DOHH2 (cell line): ENCODE results near the gene RGS3.

Experiments used
- H3F3A ChIP-seq: fragments of 200-600 bp; sonication (generic), shearing (Covaris generic); 2 replicates; pipeline ENCODE4 v1.6.0; 2016; ENCODE audit warnings: antibody characterized with exemption, mild to moderate bottlenecking; ENCODE audit not compliant: control insufficient read depth, insufficient read depth
- H3K27ac ChIP-seq: fragments of 200-600 bp; sonication (generic); 2 replicates; pipeline ENCODE4 v1.5.1; 2014; ENCODE audit warnings: low read depth, mild to moderate bottlenecking, low read length, moderate library complexity
- H3K27me3 ChIP-seq: fragments of 200-600 bp; sonication (generic); 2 replicates; pipeline ENCODE4 v1.6.1; 2014; ENCODE audit warnings: mild to moderate bottlenecking, low read length, mixed read lengths; ENCODE audit not compliant: control insufficient read depth
- H3K36me3 ChIP-seq: fragments of 200-600 bp; sonication (generic); 2 replicates; pipeline ENCODE4 v1.6.1; 2014; ENCODE audit warnings: mild to moderate bottlenecking, low read length, moderate library complexity, mixed read lengths; ENCODE audit not compliant: control insufficient read depth
- H3K4me1 ChIP-seq: fragments of 200-600 bp; sonication (generic); 2 replicates; pipeline ENCODE4 v1.6.1; 2014; ENCODE audit warnings: mild to moderate bottlenecking, low read length, mixed read lengths; ENCODE audit not compliant: control insufficient read depth
- H3K4me2 ChIP-seq: fragments of 200-600 bp; sonication (generic); 2 replicates; pipeline ENCODE4 v1.6.0; 2014; ENCODE audit warnings: mild to moderate bottlenecking, low read length, moderate library complexity
- H3K4me3 ChIP-seq: fragments of 200-600 bp; sonication (generic); 2 replicates; pipeline ENCODE4 v1.5.1; 2014; ENCODE audit warnings: mild to moderate bottlenecking, low read length, mixed read lengths
- H3K79me2 ChIP-seq: fragments of 200-600 bp; sonication (generic); 2 replicates; pipeline ENCODE4 v1.6.1; 2014; ENCODE audit warnings: mild to moderate bottlenecking, low read length, mixed read lengths; ENCODE audit not compliant: control insufficient read depth
- H3K9me2 ChIP-seq: fragments of 200-600 bp; sonication (generic); replicated peaks from 2 replicates; pipeline ENCODE4 v1.6.1; 2014; ENCODE audit warnings: mild to moderate bottlenecking, low read length, mixed read lengths; ENCODE audit not compliant: control insufficient read depth
- H3K9me3 ChIP-seq: fragments of 200-600 bp; sonication (generic); 2 replicates; pipeline ENCODE4 v1.6.1; 2014; ENCODE audit warnings: antibody characterized with exemption, low read length, mixed read lengths; ENCODE audit not compliant: control insufficient read depth, insufficient read depth
- H4K20me1 ChIP-seq: fragments of 200-600 bp; sonication (generic); 2 replicates; pipeline ENCODE4 v1.6.0; 2014; ENCODE audit warnings: low read depth, mild to moderate bottlenecking, antibody characterized with exemption, low read length, moderate library complexity; ENCODE audit not compliant: control insufficient read depth, insufficient read depth
- EZH2phosphoT487 ChIP-seq: fragments of 200-600 bp; sonication (generic); IDR thresholded peaks from 2 replicates; pipeline ENCODE4 v1.6.1; 2017; ENCODE audit warnings: borderline replicate concordance, mild to moderate bottlenecking, antibody characterized with exemption, low read length, moderate library complexity, mixed read lengths
- TF ChIP-seq, protein P1 (sequence below): fragments of 200-600 bp; sonication (generic); IDR thresholded peaks from one replicate; pipeline ENCODE4 v1.5.1; 2014; ENCODE audit warnings: antibody characterized with exemption, mild to moderate bottlenecking, low read depth, low read length; ENCODE audit not compliant: poor library complexity, severe bottlenecking

RGS3 gene

DNA sequence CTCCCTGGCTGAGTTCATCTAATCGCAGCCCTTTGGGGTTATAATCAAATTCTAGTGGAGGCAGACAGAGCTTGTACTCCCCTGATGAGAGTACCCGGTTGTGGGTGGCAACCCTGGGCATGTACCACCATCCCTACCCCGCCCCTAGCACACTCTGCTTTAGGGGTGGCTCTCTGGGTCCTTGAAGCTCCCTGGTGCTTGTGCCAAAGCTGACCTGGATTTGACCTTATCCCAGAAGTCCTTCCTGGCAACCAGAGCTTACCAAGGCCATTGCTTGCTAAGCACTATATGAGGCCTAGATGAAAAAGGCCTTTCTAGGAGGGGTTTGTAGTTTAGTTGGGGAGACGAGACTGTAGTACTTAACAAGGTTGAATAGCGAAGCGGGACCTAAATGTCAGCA is 72.2 kb downstream of the RGS3 start:
- no peak for TF ChIP-seq EZH2phosphoT487
- TF ChIP-seq, protein P1, sequence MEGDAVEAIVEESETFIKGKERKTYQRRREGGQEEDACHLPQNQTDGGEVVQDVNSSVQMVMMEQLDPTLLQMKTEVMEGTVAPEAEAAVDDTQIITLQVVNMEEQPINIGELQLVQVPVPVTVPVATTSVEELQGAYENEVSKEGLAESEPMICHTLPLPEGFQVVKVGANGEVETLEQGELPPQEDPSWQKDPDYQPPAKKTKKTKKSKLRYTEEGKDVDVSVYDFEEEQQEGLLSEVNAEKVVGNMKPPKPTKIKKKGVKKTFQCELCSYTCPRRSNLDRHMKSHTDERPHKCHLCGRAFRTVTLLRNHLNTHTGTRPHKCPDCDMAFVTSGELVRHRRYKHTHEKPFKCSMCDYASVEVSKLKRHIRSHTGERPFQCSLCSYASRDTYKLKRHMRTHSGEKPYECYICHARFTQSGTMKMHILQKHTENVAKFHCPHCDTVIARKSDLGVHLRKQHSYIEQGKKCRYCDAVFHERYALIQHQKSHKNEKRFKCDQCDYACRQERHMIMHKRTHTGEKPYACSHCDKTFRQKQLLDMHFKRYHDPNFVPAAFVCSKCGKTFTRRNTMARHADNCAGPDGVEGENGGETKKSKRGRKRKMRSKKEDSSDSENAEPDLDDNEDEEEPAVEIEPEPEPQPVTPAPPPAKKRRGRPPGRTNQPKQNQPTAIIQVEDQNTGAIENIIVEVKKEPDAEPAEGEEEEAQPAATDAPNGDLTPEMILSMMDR: no peak
- no peak overlapping the region for H3K4me3 ChIP-seq
- no peak overlapping the region for H3K27ac ChIP-seq
- no peaks in the 10 kb centered on the region for H3K27me3 ChIP-seq
- no peaks in the 10 kb centered on the region for H4K20me1 ChIP-seq
- H3K79me2 ChIP-seq: no peaks in the 10 kb centered on the region
- H3K9me3 ChIP-seq: no peaks in the 10 kb centered on the region
- H3K4me1 ChIP-seq: peaks cover 3% of the 10 kb centered on the region
- H3K36me3 ChIP-seq: no peaks in the 10 kb centered on the region
- no peaks in the 10 kb centered on the region for H3K9me2 ChIP-seq
- H3F3A ChIP-seq: no peaks in the 10 kb centered on the region
- H3K4me2 ChIP-seq: no peak overlapping the region

DNA sequence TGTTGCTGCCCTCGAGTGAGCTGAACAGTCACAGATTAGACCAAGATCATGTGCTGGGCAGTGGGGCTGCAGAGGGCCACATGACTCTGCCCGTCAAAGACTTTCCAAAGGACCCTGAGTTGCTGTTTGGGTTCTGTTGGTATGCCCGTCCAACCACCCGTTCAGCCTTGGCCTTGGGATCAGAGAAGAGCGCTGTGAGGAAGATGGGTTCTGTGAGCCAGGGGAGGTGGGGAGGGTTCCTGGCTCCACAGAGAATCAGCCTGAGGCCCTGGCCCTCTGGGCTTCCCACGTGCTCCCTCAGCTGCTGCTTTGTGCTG is 72.6 kb downstream of the RGS3 start:
- Histone ChIP-seq H3K79me2 (no peaks in the 10 kb centered on the region), H4K20me1 (no peaks in the 10 kb centered on the region), H3K27me3 (no peaks in the 10 kb centered on the region), H3K4me3 (no peak overlapping the region), H3K36me3 (no peaks in the 10 kb centered on the region), H3K4me2 (no peak overlapping the region), H3K27ac (no peak overlapping the region), H3K4me1 (peaks cover 7% of the 10 kb centered on the region), H3K9me2 (no peaks in the 10 kb centered on the region), H3K9me3 (no peaks in the 10 kb centered on the region), H3F3A (no peaks in the 10 kb centered on the region)
- TF ChIP-seq, protein P1: no peak
- no peak for TF ChIP-seq EZH2phosphoT487

DNA sequence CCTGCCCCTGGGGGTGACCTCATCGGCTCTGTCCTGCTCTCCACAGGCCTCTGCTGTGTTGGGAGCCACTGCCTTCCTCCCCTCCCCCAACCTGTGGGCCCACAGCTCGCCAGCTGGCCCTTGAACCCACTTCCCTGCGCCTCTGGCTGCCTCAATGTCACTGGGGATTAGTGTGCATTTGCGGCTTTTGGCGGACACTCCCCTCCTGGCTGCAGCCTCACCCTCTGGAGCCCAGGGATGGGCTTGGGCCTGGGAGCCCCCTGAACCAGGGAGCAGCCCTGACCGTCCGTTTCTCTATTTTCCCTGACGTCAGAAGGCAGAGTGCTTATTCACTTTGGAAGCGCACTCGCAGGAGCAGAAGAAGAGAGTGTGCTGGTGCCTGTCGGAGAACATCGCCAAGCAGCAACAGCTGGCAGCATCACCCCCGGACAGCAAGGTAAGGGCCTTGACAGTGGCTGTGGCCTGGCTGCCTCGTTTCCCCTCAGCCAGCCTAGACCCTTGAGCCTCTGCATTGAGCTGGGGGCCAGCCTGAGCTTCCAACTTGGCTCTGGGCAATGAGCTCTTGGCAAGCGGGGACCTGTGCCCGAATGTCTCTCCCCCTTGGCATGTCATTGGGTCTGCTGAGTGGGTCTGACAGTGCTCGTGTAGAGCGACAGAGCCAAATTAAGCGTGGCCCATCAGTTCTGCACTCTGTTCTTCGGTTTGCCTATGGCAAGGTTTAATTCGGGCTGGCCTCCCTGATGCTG is 73.1 kb downstream of the RGS3 start:
- H3K27me3 ChIP-seq: no peaks in the 10 kb centered on the region
- H3K4me1 ChIP-seq: peaks cover 8% of the 10 kb centered on the region
- H4K20me1 ChIP-seq: no peaks in the 10 kb centered on the region
- no peaks in the 10 kb centered on the region for H3F3A ChIP-seq
- no peaks in the 10 kb centered on the region for H3K79me2 ChIP-seq
- no peak overlapping the region for H3K4me3 ChIP-seq
- TF ChIP-seq, protein P1: no peak
- TF ChIP-seq EZH2phosphoT487: no peak
- H3K4me2 ChIP-seq: no peak overlapping the region
- no peaks in the 10 kb centered on the region for H3K36me3 ChIP-seq
- H3K9me3 ChIP-seq: no peaks in the 10 kb centered on the region
- no peaks in the 10 kb centered on the region for H3K9me2 ChIP-seq
- H3K27ac ChIP-seq: no peak overlapping the region
